Fibroblast of lung (primary cell): ENCODE measurements around the gene PMM2. TPM values are rescaled to one million over a fixed set of nuclear protein-coding genes. Genes with fewer than 3 reads are reported as not detected.

ENCODE experiments used
- DNase-seq, 2 donors: peaks; one replicate each; pipeline versions ENCODE4 v3.0.0 to v3.0.0-alpha.2; 2010; ENCODE audit warnings: low read depth in 2 of 2
- H2AFZ ChIP-seq: 2 replicates; pipeline ENCODE4 v1.5.1; 2012; ENCODE audit warnings: low read length, control low read depth, inconsistent platforms
- H3K27ac ChIP-seq: 2 replicates; pipeline ENCODE4 v1.5.1; 2011; ENCODE audit warnings: low read length, control low read depth; ENCODE audit not compliant: insufficient read depth
- H3K27me3 ChIP-seq: 2 replicates; pipeline ENCODE4 v1.5.1; 2011; ENCODE audit warnings: mild to moderate bottlenecking, low read length; ENCODE audit not compliant: control insufficient read depth, insufficient read depth
- H3K36me3 ChIP-seq: 2 replicates; pipeline ENCODE4 v1.5.1; 2011; ENCODE audit warnings: low read length; ENCODE audit not compliant: control insufficient read depth, insufficient read depth
- H3K4me1 ChIP-seq: 2 replicates; pipeline ENCODE4 v1.5.1; 2011; ENCODE audit warnings: low read length; ENCODE audit not compliant: control insufficient read depth, insufficient read depth; ENCODE audit errors: extremely low read depth
- H3K4me2 ChIP-seq: 2 replicates; pipeline ENCODE4 v1.5.1; 2011; ENCODE audit warnings: low read length, control low read depth; ENCODE audit not compliant: insufficient read depth; ENCODE audit errors: extremely low read depth
- H3K4me3 ChIP-seq, 4 experiments: fragments of 200-600 bp in 1 of 4; sonication (generic) in 1 of 4; replicated peaks in 1 of 4; 2 replicates each; pipeline ENCODE4 v1.5.1; 2011 to 2016; ENCODE audit warnings: low read length in 4 of 4, low read depth in 3 of 4, mild to moderate bottlenecking in 3 of 4, control low read depth in 2 of 4, inconsistent platforms in 1 of 4, mixed read lengths in 1 of 4; ENCODE audit not compliant: insufficient read depth in 1 of 4; ENCODE audit errors: control extremely low read depth in 1 of 4
- H3K79me2 ChIP-seq: 2 replicates; pipeline ENCODE4 v1.5.1; 2012; ENCODE audit warnings: mild to moderate bottlenecking, low read length, inconsistent platforms; ENCODE audit not compliant: control insufficient read depth, insufficient read depth
- H3K9ac ChIP-seq: 2 replicates; pipeline ENCODE4 v1.5.1; 2011; ENCODE audit warnings: mild to moderate bottlenecking, low read length, control low read depth; ENCODE audit not compliant: insufficient read depth
- H3K9me3 ChIP-seq: 2 replicates; pipeline ENCODE4 v1.5.1; 2012; ENCODE audit warnings: low read depth, low read length; ENCODE audit not compliant: control insufficient read depth, insufficient read depth
- H4K20me1 ChIP-seq: 2 replicates; pipeline ENCODE4 v1.5.1; 2011; ENCODE audit warnings: low read length; ENCODE audit not compliant: control insufficient read depth, insufficient read depth; ENCODE audit errors: extremely low read depth
- CTCF ChIP-seq, 2 donors: IDR thresholded peaks in 1 of 2; conservative IDR thresholded peaks in 1 of 2; 1 replicate in 1 of 2; 2 replicates in 1 of 2; pipeline ENCODE4 v1.5.1; 2011 to 2012; ENCODE audit warnings: low read length in 2 of 2, control low read depth in 1 of 2, inconsistent platforms in 1 of 2, low read depth in 1 of 2, mild to moderate bottlenecking in 1 of 2
- EZH2 ChIP-seq: IDR thresholded peaks from 2 replicates; pipeline ENCODE4 v1.5.1; 2012; ENCODE audit warnings: low read length, control low read depth, mild to moderate bottlenecking; ENCODE audit errors: missing control alignments
- polyA plus RNA-seq, 2 donors: library from polyadenylated mRNA; depleted of rRNA in 1 of 2; stranded (reverse) in 1 of 2; unstranded in 1 of 2; fragments of >200 nt; gene quantifications; 2 replicates each; pipeline ENCODE4 v1.2.1, GENCODE V29; 2011 to 2012; ENCODE audit warnings: missing spikeins in 1 of 2
- total RNA-seq: library from RNA; depleted of rRNA; stranded (reverse); fragments of >200 nt; gene quantifications from 2 replicates; pipeline ENCODE4 v1.2.1, GENCODE V29; 2014

PMM2 gene
- total and polyA plus RNA-seq, 2 donors (not counting 1 experiment from before 2014, with no cell fraction given) = 19.5 to 49.3 TPM

DNA sequence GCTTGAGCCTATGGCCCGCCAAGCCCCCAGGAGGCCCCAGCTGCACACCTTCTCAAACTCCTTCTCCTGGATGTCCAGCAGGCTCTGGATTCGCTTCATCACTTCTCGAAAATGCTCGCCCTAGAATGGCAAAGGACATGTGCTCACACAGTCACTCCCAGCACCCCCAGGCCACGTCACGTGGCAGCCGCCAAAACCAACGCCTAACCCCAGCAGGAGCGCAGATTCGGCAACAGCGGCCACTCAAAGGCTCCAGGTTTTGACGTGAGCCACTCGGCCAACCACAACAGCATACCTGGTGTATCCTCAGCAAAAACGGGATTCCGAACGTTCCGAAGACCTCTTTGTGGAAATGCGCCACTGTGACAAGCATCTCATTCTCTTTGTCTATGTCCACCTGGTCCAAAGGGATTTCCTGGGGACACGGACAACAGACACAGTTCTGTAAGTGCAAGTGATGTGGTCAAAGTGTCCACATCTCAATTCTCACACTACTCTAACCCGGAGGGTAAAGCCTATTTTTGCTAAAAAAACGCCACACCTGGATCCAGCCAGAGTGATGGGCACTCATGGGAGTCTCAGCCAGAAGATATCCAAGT lies 97.2 kb downstream of the PMM2 start:
- Histone ChIP-seq H3K79me2 (no peaks in the 10 kb centered on the region), H4K20me1 (no peaks in the 10 kb centered on the region), H3K36me3 (peaks cover 35% of the 10 kb centered on the region), H3K27ac (no peak overlapping the region), H3K4me2 (no peak overlapping the region), H3K4me1 (no peaks in the 10 kb centered on the region), H2AFZ (no peak overlapping the region), H3K27me3 (no peaks in the 10 kb centered on the region), H3K9me3 (no peaks in the 10 kb centered on the region), H3K4me3 (no peak overlapping the region), H3K9ac (no peak overlapping the region)
- DNase-seq = no peak
- TF ChIP-seq EZH2 (no peak), CTCF (conservative IDR thresholded peaks at IDR 0.05 in 1 of 2, IDR thresholded peaks at IDR 0.05 in 1 of 2; ENCODE audit: low read depth in 1 of 2, low read length in 2 of 2) (no peak)

DNA sequence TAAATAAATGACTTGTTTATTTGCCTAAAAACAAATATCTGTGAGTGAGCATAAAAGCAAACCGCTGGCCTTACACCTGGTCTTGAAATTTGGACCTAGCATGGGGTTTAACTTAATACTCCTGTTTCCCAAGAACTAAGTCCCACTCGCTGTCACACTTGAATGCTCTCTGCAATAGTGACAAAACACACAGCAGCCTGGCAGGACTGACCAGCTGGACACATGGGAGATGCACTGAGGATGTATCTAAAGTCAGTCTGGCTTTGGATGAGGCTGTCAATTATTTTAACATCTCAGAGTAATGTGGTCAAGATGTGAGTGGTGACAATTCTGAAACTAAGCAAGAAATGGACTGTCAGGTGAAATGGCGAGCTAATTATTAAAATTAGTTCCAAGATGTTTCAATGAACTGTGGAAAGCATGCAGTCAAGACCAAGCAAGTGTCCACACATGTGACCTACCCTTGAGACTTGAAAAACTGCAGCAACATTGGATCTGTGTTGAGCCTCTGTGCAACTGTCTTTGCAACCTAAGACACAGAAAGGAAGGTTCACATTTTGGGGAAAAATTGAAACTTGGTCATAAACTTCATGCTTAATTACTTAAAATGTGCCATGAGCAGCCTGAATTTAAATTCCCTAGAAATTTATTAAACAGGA lies 101.2 kb downstream of the PMM2 start:
- Histone ChIP-seq H3K36me3 (peaks cover 32% of the 10 kb centered on the region), H3K79me2 (no peaks in the 10 kb centered on the region), H3K27me3 (no peaks in the 10 kb centered on the region), H3K9me3 (no peaks in the 10 kb centered on the region), H4K20me1 (no peaks in the 10 kb centered on the region), H3K4me3 (no peak overlapping the region), H2AFZ (no peak overlapping the region), H3K4me2 (no peak overlapping the region), H3K4me1 (no peaks in the 10 kb centered on the region), H3K27ac (no peak overlapping the region), H3K9ac (no peak overlapping the region)
- no peak for DNase-seq
- no peak for TF ChIP-seq CTCF (conservative IDR thresholded peaks at IDR 0.05 in 1 of 2, IDR thresholded peaks at IDR 0.05 in 1 of 2; ENCODE audit: low read depth in 1 of 2, low read length in 2 of 2)
- TF ChIP-seq EZH2 = no peak

Other genes starting within 250 kb of the PMM2 start
- not detected in 2 replicates for gene TMEM114, start 207.3 kb upstream of the PMM2 start, total RNA-seq
- gene TMEM114, start 207.3 kb upstream of the PMM2 start, polyA plus RNA-seq = not detected in 2 replicates
- gene METTL22, start 176.1 kb upstream of the PMM2 start, total RNA-seq = 18.5 and 27.4 TPM in 2 replicates
- 30.7 and 30.8 TPM in 2 replicates for gene METTL22, start 176.1 kb upstream of the PMM2 start, polyA plus RNA-seq
- gene ABAT, start 123.2 kb upstream of the PMM2 start, total RNA-seq = 1.3 and 1.8 TPM in 2 replicates
- 1.8 and 2.2 TPM in 2 replicates for gene ABAT, start 123.2 kb upstream of the PMM2 start, polyA plus RNA-seq
- gene TMEM186, start 200 bp upstream of the PMM2 start, total RNA-seq = 5.6 and 6.8 TPM in 2 replicates
- 6.6 and 8.6 TPM in 2 replicates for gene TMEM186, start 200 bp upstream of the PMM2 start, polyA plus RNA-seq
- gene CARHSP1, start 71.2 kb downstream of the PMM2 start, total RNA-seq = 108 and 150 TPM in 2 replicates
- 68.7 and 90.9 TPM in 2 replicates for gene CARHSP1, start 71.2 kb downstream of the PMM2 start, polyA plus RNA-seq
- gene LITAFD, start 84.5 kb downstream of the PMM2 start, total RNA-seq = not detected in 2 replicates
- gene LITAFD, start 84.5 kb downstream of the PMM2 start, polyA plus RNA-seq = not detected in 2 replicates
- gene USP7, start 166.1 kb downstream of the PMM2 start, total RNA-seq = 48.7 and 49.3 TPM in 2 replicates
- 22.5 and 27.5 TPM in 2 replicates for gene USP7, start 166.1 kb downstream of the PMM2 start, polyA plus RNA-seq